Measurements from ENCODE around the gene ATG12. TPM values are rescaled to one million over a fixed set of nuclear protein-coding genes. Genes with fewer than 3 reads are reported as not detected.
"Not testable (repeated sequence)": the region's sequence is repeated elsewhere in the genome, so short reads cannot be mapped to it uniquely, and the experiment has no call there.

Gene ATG12
- 10 to 100 TPM; 47.2 to 53.1 (median 52.6) TPM for polyA plus RNA-seq (ENCODE audit: insufficient read length in 3 of 3)

GRCh38 chr5:115841382-115842088 is at the start of gene ATG12, which contains the start of gene AP3S1:
ATG12 (minus strand) TSS chr5:115841565; CDS start chr5:115841552, 13 bp downstream.
AP3S1 (plus strand) TSS chr5:115841935; CDS start chr5:115842038, 103 bp downstream.
- peak; percentile 94 to 98 (median 96) for DNase-seq (ENCODE audit: low read depth in 3 of 3, low spot score in 2 of 3)

DNA sequence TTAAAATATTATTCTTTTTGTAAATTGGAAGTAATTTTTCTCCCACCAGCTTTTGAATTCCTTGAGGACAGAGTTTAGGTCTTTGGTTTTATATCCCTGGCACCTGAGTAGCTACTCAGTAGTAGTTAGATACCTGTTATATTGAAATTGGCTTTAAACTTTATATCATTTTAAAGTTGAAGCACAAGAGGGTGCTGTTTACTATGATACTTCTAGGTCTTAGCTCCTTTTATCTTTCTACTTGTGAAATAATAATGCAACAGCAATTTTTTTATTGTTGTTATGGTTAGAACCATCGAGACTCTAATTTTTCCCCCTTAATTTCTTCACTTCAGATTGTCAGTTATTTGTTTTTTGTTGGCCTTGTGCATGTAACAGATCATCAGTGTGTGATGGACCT is 46.7 kb upstream of the ATG12 start:
- DNase-seq (ENCODE audit: low read depth in 3 of 3, low spot score in 2 of 3), result no peak

DNA sequence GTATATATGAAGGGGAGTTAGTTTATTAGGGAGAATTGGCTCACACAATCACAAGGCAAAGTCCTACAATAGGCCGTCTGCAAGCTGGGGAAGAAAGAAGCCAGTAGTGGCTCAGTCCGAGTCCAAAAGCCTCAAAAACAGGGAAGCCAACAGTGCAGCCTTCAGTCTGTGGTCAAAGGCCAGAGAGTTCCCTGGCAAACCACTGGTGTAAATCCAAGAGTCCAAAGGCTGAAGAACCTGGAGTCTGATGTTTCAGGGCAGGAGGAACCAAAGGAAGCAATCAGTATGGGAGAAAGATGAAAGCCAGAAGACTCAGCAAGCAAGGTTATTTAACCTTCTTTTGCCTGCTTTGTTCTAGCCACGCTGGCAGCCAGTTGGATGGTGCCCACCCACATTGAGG is 43.8 kb upstream of the ATG12 start:
- DNase-seq (ENCODE audit: low read depth in 3 of 3, low spot score in 2 of 3), result not testable (repeated sequence)

- DNase-seq (ENCODE audit: low read depth in 3 of 3, low spot score in 2 of 3), result no peak
Measured at GRCh38 chr5:115884704-115885103, 43.3 kb upstream of the ATG12 start.

GRCh38 chr5:115882434-115882833 is 41.1 kb upstream of the ATG12 start:
- not testable (repeated sequence) for DNase-seq (ENCODE audit: low read depth in 3 of 3, low spot score in 2 of 3)

- not testable (repeated sequence) for DNase-seq (ENCODE audit: low read depth in 3 of 3, low spot score in 2 of 3)
Measured at GRCh38 chr5:115877342-115877741, 36.0 kb upstream of the ATG12 start.

DNA sequence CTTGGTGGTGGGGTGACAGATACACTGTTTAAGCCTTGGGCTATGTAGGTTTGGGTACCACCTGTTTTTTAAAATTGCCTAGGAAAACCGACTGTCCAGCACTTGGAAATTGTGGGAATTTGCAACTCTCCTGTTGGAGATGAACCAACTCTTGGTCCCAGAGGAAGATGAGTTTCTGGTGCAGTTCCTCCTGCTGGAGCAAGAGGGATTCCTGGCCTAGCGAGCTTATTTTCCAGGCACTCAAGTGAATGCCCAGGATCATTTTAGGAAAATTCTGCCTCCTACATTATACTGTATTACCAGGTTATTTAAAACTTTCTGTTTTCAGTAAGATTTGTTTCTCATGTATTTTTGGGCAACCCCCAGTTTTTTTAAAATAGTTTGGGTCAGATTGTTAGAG is 34.1 kb upstream of the ATG12 start:
- no peak for DNase-seq (ENCODE audit: low read depth in 3 of 3, low spot score in 2 of 3)

- DNase-seq (ENCODE audit: low read depth in 3 of 3, low spot score in 2 of 3), result no peak
Measured at GRCh38 chr5:115873392-115873791, 32.0 kb upstream of the ATG12 start.

GRCh38 chr5:115872447-115872846 is 31.1 kb upstream of the ATG12 start:
- DNase-seq (ENCODE audit: low read depth in 3 of 3, low spot score in 2 of 3), result no peak

DNA sequence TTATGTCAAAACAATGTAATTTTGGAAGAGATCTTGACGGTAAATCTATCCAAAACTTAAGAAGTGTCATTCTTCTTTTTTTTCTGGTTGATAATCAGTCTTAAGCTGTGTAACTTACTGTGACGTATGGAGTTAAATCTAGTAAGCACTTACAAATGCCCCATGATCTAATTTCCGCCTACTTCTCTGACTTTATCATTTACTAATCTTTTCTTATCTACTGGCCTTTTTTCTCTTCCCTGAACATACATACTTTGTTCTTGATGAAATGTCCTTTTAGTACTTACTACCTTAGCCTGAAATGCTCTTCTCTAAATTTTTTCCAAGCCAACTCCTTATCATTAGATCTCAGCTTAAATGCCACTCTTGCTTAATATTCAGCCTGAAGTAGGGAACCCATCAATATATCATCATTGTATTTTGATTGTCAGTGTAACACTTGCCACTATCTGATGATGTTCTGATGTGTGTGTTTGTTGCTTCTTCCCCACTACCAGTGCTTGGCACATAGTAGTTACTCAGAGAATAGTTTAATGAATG is 28.0 kb upstream of the ATG12 start:
- no peak for DNase-seq (ENCODE audit: low read depth in 3 of 3, low spot score in 2 of 3)

DNA sequence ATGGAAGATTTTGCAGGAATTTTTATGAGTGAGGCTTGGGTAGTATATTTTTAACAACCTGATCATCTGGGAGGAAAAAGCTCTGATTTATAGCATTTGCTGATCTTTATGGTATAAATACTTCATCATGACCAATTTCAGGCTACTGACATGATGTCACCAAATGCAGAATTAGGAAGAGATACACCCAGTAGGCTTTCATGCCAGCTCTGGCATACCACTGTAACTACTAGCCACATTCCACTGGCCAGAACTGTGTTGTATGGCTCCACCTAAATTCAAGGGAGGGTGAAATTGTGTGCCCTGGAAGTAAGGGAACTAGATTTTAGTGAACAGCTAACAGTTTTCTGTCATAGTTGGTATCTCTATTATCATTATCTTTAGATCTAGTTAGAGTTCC is 18.0 kb upstream of the ATG12 start:
- DNase-seq (ENCODE audit: low read depth in 3 of 3, low spot score in 2 of 3), result no peak

GRCh38 chr5:115858396-115858795 is 17.0 kb upstream of the ATG12 start:
- DNase-seq (ENCODE audit: low read depth in 3 of 3, low spot score in 2 of 3), result no peak

- no peak for DNase-seq (ENCODE audit: low read depth in 3 of 3, low spot score in 2 of 3)
Measured at GRCh38 chr5:115857626-115858349, 16.4 kb upstream of the ATG12 start.

- no peak for DNase-seq (ENCODE audit: low read depth in 3 of 3, low spot score in 2 of 3)
Measured at GRCh38 chr5:115857057-115857479, 15.7 kb upstream of the ATG12 start.

GRCh38 chr5:115855959-115856358 is 14.6 kb upstream of the ATG12 start:
- no peak for DNase-seq (ENCODE audit: low read depth in 3 of 3, low spot score in 2 of 3)

DNA sequence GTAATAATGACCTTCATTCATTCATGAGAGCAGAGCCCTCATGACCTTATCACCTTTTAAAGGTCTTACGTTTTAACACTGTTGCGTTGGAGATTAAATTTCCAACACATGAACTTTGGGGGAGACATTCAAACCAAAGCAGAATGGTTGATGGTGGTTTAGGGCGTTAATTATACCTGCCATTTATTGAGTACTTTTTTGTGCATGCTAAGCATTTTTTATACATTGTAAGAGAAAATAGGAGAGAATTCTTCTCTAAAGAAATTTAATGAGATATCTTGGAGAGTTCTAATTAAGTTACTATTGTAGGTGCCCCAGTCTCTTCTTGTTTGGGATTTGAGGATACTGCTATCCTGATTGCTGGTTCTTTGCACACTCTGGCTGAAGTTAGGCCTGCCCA is 12.8 kb upstream of the ATG12 start:
- no peak for DNase-seq (ENCODE audit: low read depth in 3 of 3, low spot score in 2 of 3)

GRCh38 chr5:115850744-115851416 is 9.5 kb upstream of the ATG12 start:
- no peak for DNase-seq (ENCODE audit: low read depth in 3 of 3, low spot score in 2 of 3)

DNA sequence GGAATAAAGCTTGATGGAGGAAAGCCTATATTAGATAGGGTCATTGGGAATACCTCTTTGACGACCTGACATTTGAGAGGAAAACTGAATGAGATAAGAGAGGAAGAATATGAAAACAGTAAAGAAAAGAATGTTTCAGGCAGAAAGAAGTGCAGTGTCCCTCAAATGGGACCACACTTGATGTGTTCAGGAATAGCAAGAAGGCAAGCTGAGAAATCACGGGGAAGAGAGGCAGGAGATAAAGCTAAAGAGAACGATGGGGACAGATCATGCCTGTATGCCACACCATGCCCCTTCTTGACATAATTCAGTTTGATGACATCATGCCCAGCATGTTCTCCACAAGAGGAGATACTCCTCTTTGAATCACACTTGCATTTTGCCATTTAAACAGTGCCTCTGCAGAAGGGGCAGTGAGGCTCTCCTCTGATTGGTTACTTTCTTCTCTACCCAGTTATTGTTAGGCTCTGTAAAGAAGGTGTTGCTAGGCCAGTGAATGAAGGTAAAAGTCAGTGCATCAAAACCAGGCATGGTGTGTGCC is 8.0 kb upstream of the ATG12 start:
- DNase-seq (ENCODE audit: low read depth in 3 of 3, low spot score in 2 of 3), result no peak

DNA sequence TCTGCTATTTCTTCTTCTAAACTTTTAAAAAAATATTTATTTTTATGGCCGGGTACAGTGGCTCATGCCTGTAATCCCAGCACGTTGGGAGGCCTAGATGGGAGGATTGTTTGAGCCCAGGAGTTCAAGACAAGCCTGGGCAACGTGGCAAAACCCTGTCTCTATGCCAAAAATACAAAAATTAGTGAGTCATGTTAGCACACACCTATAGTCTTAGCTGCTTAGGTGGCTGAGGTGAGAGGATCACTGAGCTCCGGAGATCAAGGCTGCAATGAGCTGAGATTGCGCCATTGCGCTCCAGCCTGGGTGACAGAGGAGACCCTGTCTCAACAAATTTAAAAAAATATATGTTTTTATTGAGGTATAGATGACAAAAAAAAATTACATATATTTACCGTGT is 5.9 kb upstream of the ATG12 start:
- no peak for DNase-seq (ENCODE audit: low read depth in 3 of 3, low spot score in 2 of 3)

DNA sequence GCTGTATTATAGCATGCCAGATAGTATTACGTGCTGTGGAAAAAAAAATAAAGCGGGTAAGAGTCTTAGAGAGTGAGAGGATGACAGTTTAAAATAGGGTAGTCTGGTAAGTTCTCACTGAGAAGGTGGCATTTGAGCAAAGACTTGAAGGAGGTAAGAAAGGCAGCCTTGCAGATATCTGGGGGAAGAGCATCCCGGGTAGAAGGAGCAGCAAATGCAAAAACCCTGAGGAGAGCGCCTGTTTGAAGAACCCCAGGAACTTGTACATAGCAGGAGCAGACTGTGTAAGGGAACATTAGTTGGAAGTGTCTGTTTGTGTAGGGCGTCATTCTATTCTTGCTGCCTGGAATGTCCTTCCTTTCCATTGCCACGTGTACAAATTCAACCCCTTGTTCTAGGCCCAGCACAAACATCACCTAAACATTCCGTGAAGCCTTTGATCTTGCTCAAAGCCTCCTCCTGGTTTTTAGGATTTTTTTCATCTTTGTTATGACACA is 3.0 kb upstream of the ATG12 start:
- no peak for DNase-seq (ENCODE audit: low read depth in 3 of 3, low spot score in 2 of 3)
